GM23338 (cell line): ENCODE results near the gene AP1G2.

Experiments used
- CTCF ChIP-seq, 2 experiments: fragments of 200-600 bp in 1 of 2; sonication (generic) in 1 of 2; conservative IDR thresholded peaks; 2 replicates each; pipeline versions ENCODE4 v1.5.1 to v1.6.1; 2016 to 2017; ENCODE audit warnings: antibody characterized with exemption in 2 of 2, low read depth in 2 of 2, mild to moderate bottlenecking in 2 of 2, moderate library complexity in 1 of 2
- EZH2phosphoT487 ChIP-seq: fragments of 200-600 bp; sonication (generic); IDR thresholded peaks from one replicate; pipeline ENCODE4 v1.8.1; 2018; ENCODE audit warnings: antibody characterized with exemption; ENCODE audit not compliant: unreplicated experiment
- POLR2AphosphoS5 ChIP-seq: IDR thresholded peaks from 2 replicates; pipeline ENCODE4 v1.6.1; 2016; ENCODE audit warnings: antibody characterized with exemption, low read depth

GRCh38 chr14:23590198-23590597 is 22.6 kb upstream of the AP1G2 start:
- TF ChIP-seq CTCF (conservative IDR thresholded peaks at IDR 0.05; ENCODE audit: low read depth in 2 of 2) (no peak), EZH2phosphoT487 (no peak), POLR2AphosphoS5 (no peak)
